Measurements from ENCODE around the gene MEN1.

MEN1 gene

GRCh38 chr11:64764753-64765152 is 45.6 kb downstream of the MEN1 start:
- H3K27me3 ChIP-seq (ENCODE audit: control insufficient read depth in 1 of 2, insufficient read depth in 2 of 2, low read length in 2 of 2), result no peaks in the 10 kb centered on the region
- peak overlapping the region; percentile 84 for H3K27ac ChIP-seq (ENCODE audit: low read length)
- no peaks in the 10 kb centered on the region for H3K9me3 ChIP-seq (ENCODE audit: control insufficient read depth in 2 of 2, low read length in 2 of 2)
- no peak overlapping the region for H3K4me3 ChIP-seq (ENCODE audit: low read length in 2 of 2)
- no peak overlapping the region for H3K9ac ChIP-seq (ENCODE audit: low read length in 2 of 2)
- peaks cover 57% of the 10 kb centered on the region for H3K4me1 ChIP-seq (ENCODE audit: control insufficient read depth, insufficient read depth, low read length)
- peaks cover 58 to 59% of the 10 kb centered on the region in 2 donors for H3K36me3 ChIP-seq (ENCODE audit: control insufficient read depth in 2 of 2, insufficient read depth in 2 of 2, low read length in 2 of 2)

- Histone ChIP-seq H3K27ac (ENCODE audit: low read length) (peak overlapping the region; percentile 84), H3K36me3 (ENCODE audit: control insufficient read depth in 2 of 2, insufficient read depth in 2 of 2, low read length in 2 of 2) (peaks cover 52 to 53% of the 10 kb centered on the region in 2 donors), H3K9ac (ENCODE audit: low read length in 2 of 2) (peak overlapping the region; percentile 47 to 54), H3K4me1 (ENCODE audit: control insufficient read depth, insufficient read depth, low read length) (peaks cover 63% of the 10 kb centered on the region), H3K27me3 (ENCODE audit: control insufficient read depth in 1 of 2, insufficient read depth in 2 of 2, low read length in 2 of 2) (no peaks in the 10 kb centered on the region), H3K4me3 (ENCODE audit: low read length in 2 of 2) (peak overlapping the region in 1 of 2 donors; percentile 22), H3K9me3 (ENCODE audit: control insufficient read depth in 2 of 2, low read length in 2 of 2) (no peaks in the 10 kb centered on the region)
These were observed 46.2 kb downstream of the MEN1 start for GRCh38 chr11:64764040-64764611.

- Histone ChIP-seq H3K36me3 (ENCODE audit: control insufficient read depth in 2 of 2, insufficient read depth in 2 of 2, low read length in 2 of 2) (peaks cover 46 to 48% of the 10 kb centered on the region in 2 donors), H3K4me3 (ENCODE audit: low read length in 2 of 2) (peak overlapping the region in 1 of 2 donors; percentile 22), H3K27me3 (ENCODE audit: control insufficient read depth in 1 of 2, insufficient read depth in 2 of 2, low read length in 2 of 2) (no peaks in the 10 kb centered on the region), H3K9ac (ENCODE audit: low read length in 2 of 2) (peak overlapping the region; percentile 36 to 54), H3K27ac (ENCODE audit: low read length) (peak overlapping the region; percentile 84), H3K4me1 (ENCODE audit: control insufficient read depth, insufficient read depth, low read length) (peaks cover 69% of the 10 kb centered on the region), H3K9me3 (ENCODE audit: control insufficient read depth in 2 of 2, low read length in 2 of 2) (no peaks in the 10 kb centered on the region)
These were observed 46.8 kb downstream of the MEN1 start for GRCh38 chr11:64763526-64764039.

GRCh38 chr11:64762674-64763525 is 47.5 kb downstream of the MEN1 start:
- Histone ChIP-seq H3K4me1 (ENCODE audit: control insufficient read depth, insufficient read depth, low read length) (peaks cover 70% of the 10 kb centered on the region), H3K4me3 (ENCODE audit: low read length in 2 of 2) (peak overlapping the region in 1 of 2 donors; percentile 22), H3K9me3 (ENCODE audit: control insufficient read depth in 2 of 2, low read length in 2 of 2) (no peaks in the 10 kb centered on the region), H3K36me3 (ENCODE audit: control insufficient read depth in 2 of 2, insufficient read depth in 2 of 2, low read length in 2 of 2) (peaks cover 40 to 41% of the 10 kb centered on the region in 2 donors), H3K27me3 (ENCODE audit: control insufficient read depth in 1 of 2, insufficient read depth in 2 of 2, low read length in 2 of 2) (no peaks in the 10 kb centered on the region), H3K27ac (ENCODE audit: low read length) (peak overlapping the region; percentile 84), H3K9ac (ENCODE audit: low read length in 2 of 2) (peak overlapping the region; percentile 36 to 54)

GRCh38 chr11:64762277-64762673 is 48.1 kb downstream of the MEN1 start:
- H3K9me3 ChIP-seq (ENCODE audit: control insufficient read depth in 2 of 2, low read length in 2 of 2), result no peaks in the 10 kb centered on the region
- H3K9ac ChIP-seq (ENCODE audit: low read length in 2 of 2), result no peak overlapping the region
- H3K27ac ChIP-seq (ENCODE audit: low read length), result peak overlapping the region; percentile 84
- H3K36me3 ChIP-seq (ENCODE audit: control insufficient read depth in 2 of 2, insufficient read depth in 2 of 2, low read length in 2 of 2), result peaks cover 33 to 35% of the 10 kb centered on the region in 2 donors
- no peaks in the 10 kb centered on the region for H3K27me3 ChIP-seq (ENCODE audit: control insufficient read depth in 1 of 2, insufficient read depth in 2 of 2, low read length in 2 of 2)
- H3K4me1 ChIP-seq (ENCODE audit: control insufficient read depth, insufficient read depth, low read length), result peaks cover 65% of the 10 kb centered on the region
- no peak overlapping the region for H3K4me3 ChIP-seq (ENCODE audit: low read length in 2 of 2)

GRCh38 chr11:64760759-64761420 is 49.5 kb downstream of the MEN1 start:
- Histone ChIP-seq H3K9ac (ENCODE audit: low read length in 2 of 2) (peak overlapping the region; percentile 5 to 34), H3K4me3 (ENCODE audit: low read length in 2 of 2) (no peak overlapping the region), H3K36me3 (ENCODE audit: control insufficient read depth in 2 of 2, insufficient read depth in 2 of 2, low read length in 2 of 2) (peaks cover 25 to 27% of the 10 kb centered on the region in 2 donors), H3K4me1 (ENCODE audit: control insufficient read depth, insufficient read depth, low read length) (peaks cover 65% of the 10 kb centered on the region), H3K9me3 (ENCODE audit: control insufficient read depth in 2 of 2, low read length in 2 of 2) (no peaks in the 10 kb centered on the region), H3K27ac (ENCODE audit: low read length) (peak overlapping the region; percentile 76), H3K27me3 (ENCODE audit: control insufficient read depth in 1 of 2, insufficient read depth in 2 of 2, low read length in 2 of 2) (no peaks in the 10 kb centered on the region)

- H3K27ac ChIP-seq (ENCODE audit: low read length), result peak within 1 kb of the TSS; percentile 76
- H3K9me3 ChIP-seq (ENCODE audit: control insufficient read depth in 2 of 2, low read length in 2 of 2), result no peaks in the 10 kb centered on the region
- no peaks in the 10 kb centered on the region for H3K27me3 ChIP-seq (ENCODE audit: control insufficient read depth in 1 of 2, insufficient read depth in 2 of 2, low read length in 2 of 2)
- peaks cover 21 to 22% of the 10 kb centered on the region in 2 donors for H3K36me3 ChIP-seq (ENCODE audit: control insufficient read depth in 2 of 2, insufficient read depth in 2 of 2, low read length in 2 of 2)
- peaks cover 64% of the 10 kb centered on the region for H3K4me1 ChIP-seq (ENCODE audit: control insufficient read depth, insufficient read depth, low read length)
- H3K4me3 ChIP-seq (ENCODE audit: low read length in 2 of 2), result peak within 1 kb of the TSS; percentile 26 to 73
- H3K9ac ChIP-seq (ENCODE audit: low read length in 2 of 2), result peak within 1 kb of the TSS; percentile 55 to 69
These were observed 50.3 kb downstream of the MEN1 start, which contains the start of gene PYGM for GRCh38 chr11:64759722-64760719. Gene PYGM, minus strand, starts transcription at chr11:64759974. Its CDS starts 76 bp downstream, at chr11:64759898.

- Histone ChIP-seq H3K27ac (ENCODE audit: low read length) (peak overlapping the region; percentile 76), H3K4me1 (ENCODE audit: control insufficient read depth, insufficient read depth, low read length) (peaks cover 57% of the 10 kb centered on the region), H3K36me3 (ENCODE audit: control insufficient read depth in 2 of 2, insufficient read depth in 2 of 2, low read length in 2 of 2) (peaks cover 13 to 16% of the 10 kb centered on the region in 2 donors), H3K27me3 (ENCODE audit: control insufficient read depth in 1 of 2, insufficient read depth in 2 of 2, low read length in 2 of 2) (no peaks in the 10 kb centered on the region), H3K4me3 (ENCODE audit: low read length in 2 of 2) (peak overlapping the region; percentile 26 to 73), H3K9me3 (ENCODE audit: control insufficient read depth in 2 of 2, low read length in 2 of 2) (no peaks in the 10 kb centered on the region), H3K9ac (ENCODE audit: low read length in 2 of 2) (peak overlapping the region; percentile 55 to 69)
These were observed 51.1 kb downstream of the MEN1 start for GRCh38 chr11:64759131-64759721.

- peaks cover 6 to 11% of the 10 kb centered on the region in 2 donors for H3K36me3 ChIP-seq (ENCODE audit: control insufficient read depth in 2 of 2, insufficient read depth in 2 of 2, low read length in 2 of 2)
- H3K4me3 ChIP-seq (ENCODE audit: low read length in 2 of 2), result peak overlapping the region; percentile 26 to 73
- H3K9me3 ChIP-seq (ENCODE audit: control insufficient read depth in 2 of 2, low read length in 2 of 2), result no peaks in the 10 kb centered on the region
- peaks cover 50% of the 10 kb centered on the region for H3K4me1 ChIP-seq (ENCODE audit: control insufficient read depth, insufficient read depth, low read length)
- peak overlapping the region; percentile 9 to 36 for H3K9ac ChIP-seq (ENCODE audit: low read length in 2 of 2)
- H3K27me3 ChIP-seq (ENCODE audit: control insufficient read depth in 1 of 2, insufficient read depth in 2 of 2, low read length in 2 of 2), result no peaks in the 10 kb centered on the region
- H3K27ac ChIP-seq (ENCODE audit: low read length), result peak overlapping the region; percentile 76
These were observed 51.8 kb downstream of the MEN1 start for GRCh38 chr11:64758330-64759079.

Measured in stomach smooth muscle (tissue), 2 donors.